Liver (tissue), 9 donors: ENCODE data around the gene LTK. TPM values are rescaled to one million over a fixed set of nuclear protein-coding genes. Genes with fewer than 3 reads are reported as not detected.

Source experiments
- DNase-seq: peaks from one replicate; pipeline ENCODE4 v3.0.0-alpha.2; 2017; ENCODE audit warnings: low spot score
- H3K27ac ChIP-seq, 2 donors: one replicate each; pipeline ENCODE4 v1.7.0; 2013; ENCODE audit warnings: inconsistent platforms in 2 of 2, low read length in 2 of 2, control low read depth in 1 of 2, low read depth in 1 of 2, mild to moderate bottlenecking in 1 of 2
- H3K27me3 ChIP-seq, 4 donors: one replicate each; pipeline versions ENCODE4 v1.6.1 to v1.7.0; 2013; ENCODE audit warnings: low read length in 3 of 4, inconsistent platforms in 1 of 4, mild to moderate bottlenecking in 1 of 4, moderate library complexity in 1 of 4; ENCODE audit not compliant: control insufficient read depth in 4 of 4, insufficient read depth in 4 of 4
- H3K36me3 ChIP-seq, 4 donors: one replicate each; pipeline versions ENCODE4 v1.6.1 to v1.7.0; 2013; ENCODE audit warnings: low read length in 3 of 4, mild to moderate bottlenecking in 3 of 4, low read depth in 1 of 4, moderate library complexity in 1 of 4; ENCODE audit not compliant: control insufficient read depth in 4 of 4, insufficient read depth in 3 of 4
- H3K4me1 ChIP-seq, 4 donors: one replicate each; pipeline versions ENCODE4 v1.6.1 to v1.7.0; 2013; ENCODE audit warnings: low read length in 3 of 4, mild to moderate bottlenecking in 3 of 4, moderate library complexity in 1 of 4; ENCODE audit not compliant: control insufficient read depth in 4 of 4, insufficient read depth in 4 of 4
- H3K4me3 ChIP-seq, 3 donors: one replicate each; pipeline versions ENCODE4 v1.6.1 to v1.7.0; 2013; ENCODE audit warnings: low read length in 3 of 3, control low read depth in 1 of 3, low read depth in 1 of 3, mild to moderate bottlenecking in 1 of 3
- H3K9ac ChIP-seq, 2 donors: one replicate each; pipeline ENCODE4 v1.7.0; 2013; ENCODE audit warnings: low read length in 2 of 2, mild to moderate bottlenecking in 2 of 2, moderate library complexity in 2 of 2, control low read depth in 1 of 2, low read depth in 1 of 2
- H3K9me3 ChIP-seq, 4 donors: one replicate each; pipeline versions ENCODE4 v1.6.1 to v1.7.0; 2013; ENCODE audit warnings: low read length in 3 of 4; ENCODE audit not compliant: control insufficient read depth in 4 of 4
- ATF3 ChIP-seq: IDR thresholded peaks from 2 replicates; pipeline ENCODE4 v1.6.1; 2016; ENCODE audit warnings: antibody characterized with exemption
- CTCF ChIP-seq: fragments of 150-350 bp; IDR thresholded peaks from 2 replicates; pipeline ENCODE4 v1.5.1; 2017; ENCODE audit warnings: improper control_type of control experiment, low read depth, low read length; ENCODE audit not compliant: missing input control
- EGR1 ChIP-seq, 2 donors: IDR thresholded peaks; 2 replicates each; pipeline ENCODE4 v1.6.1; 2016 to 2018; ENCODE audit warnings: antibody characterized with exemption in 2 of 2, low read depth in 2 of 2
- FOXA1 ChIP-seq: IDR thresholded peaks from 2 replicates; pipeline ENCODE4 v1.6.1; 2016; ENCODE audit warnings: antibody characterized with exemption
- FOXA2 ChIP-seq: IDR thresholded peaks from 2 replicates; pipeline ENCODE4 v1.6.1; 2016; ENCODE audit warnings: antibody characterized with exemption
- GABPA ChIP-seq, 2 donors: IDR thresholded peaks in 1 of 2; conservative IDR thresholded peaks in 1 of 2; 2 replicates each; pipeline ENCODE4 v1.6.1; 2016; ENCODE audit warnings: antibody characterized with exemption in 2 of 2, mild to moderate bottlenecking in 1 of 2, moderate library complexity in 1 of 2
- HNF4A ChIP-seq, 2 donors: conservative IDR thresholded peaks; 2 replicates each; pipeline ENCODE4 v1.6.1; 2016; ENCODE audit warnings: antibody characterized with exemption in 2 of 2, mild to moderate bottlenecking in 2 of 2
- HNF4G ChIP-seq: IDR thresholded peaks from 2 replicates; pipeline ENCODE4 v1.6.1; 2016; ENCODE audit warnings: antibody characterized with exemption
- JUND ChIP-seq, 2 donors: IDR thresholded peaks; 2 replicates each; pipeline ENCODE4 v1.6.1; 2016; ENCODE audit warnings: antibody characterized with exemption in 2 of 2
- MAX ChIP-seq: IDR thresholded peaks from 2 replicates; pipeline ENCODE4 v1.6.1; 2016; ENCODE audit warnings: antibody characterized with exemption
- NR2F2 ChIP-seq: IDR thresholded peaks from 2 replicates; pipeline ENCODE4 v1.6.1; 2016; ENCODE audit warnings: antibody characterized with exemption
- RAD21 ChIP-seq, 2 donors: IDR thresholded peaks; 2 replicates each; pipeline ENCODE4 v1.6.1; 2016; ENCODE audit warnings: antibody characterized with exemption in 2 of 2, mild to moderate bottlenecking in 2 of 2
- REST ChIP-seq: IDR thresholded peaks from 2 replicates; pipeline ENCODE4 v1.6.1; 2016; ENCODE audit warnings: antibody characterized with exemption, mild to moderate bottlenecking
- RXRA ChIP-seq, 2 donors: IDR thresholded peaks; 2 replicates each; pipeline ENCODE4 v1.6.1; 2017 to 2018; ENCODE audit warnings: antibody characterized with exemption in 2 of 2, mild to moderate bottlenecking in 1 of 2
- SP1 ChIP-seq: IDR thresholded peaks from 2 replicates; pipeline ENCODE4 v1.6.1; 2018; ENCODE audit warnings: antibody characterized with exemption, mild to moderate bottlenecking
- TAF1 ChIP-seq: conservative IDR thresholded peaks from 2 replicates; pipeline ENCODE4 v1.6.1; 2016; ENCODE audit warnings: antibody characterized with exemption, mild to moderate bottlenecking
- YY1 ChIP-seq: IDR thresholded peaks from 2 replicates; pipeline ENCODE4 v1.6.1; 2016; ENCODE audit warnings: antibody characterized with exemption, mild to moderate bottlenecking
- ZBTB33 ChIP-seq: IDR thresholded peaks from 2 replicates; pipeline ENCODE4 v1.6.1; 2016; ENCODE audit warnings: antibody characterized with exemption
- WGBS: extraction: QIAGEN DNeasy Blood & Tissue Kit; methylation state at CpG from one replicate; pipeline ENCODE4 v1.1.7; 2013; 5-methylcytosine and 5-hydroxymethylcytosine counted together
- polyA plus RNA-seq, 2 donors: library from polyadenylated mRNA; stranded (reverse) in 1 of 2; unstranded in 1 of 2; fragments of 200-250 nt in 1 of 2; fragments of >200 nt in 1 of 2; fragmentation: Nextera tagmentation in 1 of 2; extraction: Ambion mirVana in 1 of 2; gene quantifications; one replicate each; pipeline versions ENCODE4 v1.2.1 to v1.2.3, GENCODE V29; 2013 to 2015
- total RNA-seq, 2 donors: library from RNA; depleted of rRNA; stranded (reverse); fragments of >200 nt; gene quantifications; one replicate each; pipeline ENCODE4 v1.2.3, GENCODE V29; 2014
- donor health status: healthy.
- donor health status: healthy.
- donor health status: healthy.
- donor health status: healthy.
- donor health status: healthy.

Gene LTK
- total and polyA plus RNA-seq, 4 donors = 0.86 to 3.0 (median 2.0) TPM

GRCh38 chr15:41480396-41481140, 33.1 kb downstream of the LTK start:
- Histone ChIP-seq H3K4me1 (no peaks in the 10 kb centered on the region), H3K9me3 (no peaks in the 10 kb centered on the region), H3K36me3 (peaks cover 10 to 57% (median 47%) of the 10 kb centered on the region in 4 donors), H3K9ac (no peak overlapping the region), H3K27me3 (no peaks in the 10 kb centered on the region), H3K27ac (no peak overlapping the region), H3K4me3 (no peak overlapping the region)
- 96% methylated on average over 12 of the region's 12 CpGs for WGBS
- DNase-seq = no peak
- TF ChIP-seq REST = no peak
- no peak for TF ChIP-seq FOXA1
- no peak for TF ChIP-seq ZBTB33
- no peak for TF ChIP-seq TAF1
- no peak for TF ChIP-seq SP1
- no peak for TF ChIP-seq EGR1 (IDR thresholded peaks at IDR 0.05; ENCODE audit: low read depth in 2 of 2)
- TF ChIP-seq CTCF = no peak
- TF ChIP-seq MAX = no peak
- no peak for TF ChIP-seq JUND (IDR thresholded peaks at IDR 0.05)
- no peak for TF ChIP-seq HNF4A (conservative IDR thresholded peaks at IDR 0.05)
- no peak for TF ChIP-seq RXRA (IDR thresholded peaks at IDR 0.05)
- no peak for TF ChIP-seq YY1
- TF ChIP-seq RAD21 (IDR thresholded peaks at IDR 0.05) = no peak
- no peak for TF ChIP-seq ATF3
- TF ChIP-seq NR2F2 = no peak
- TF ChIP-seq HNF4G = no peak
- TF ChIP-seq GABPA (IDR thresholded peaks at IDR 0.05 in 1 of 2, conservative IDR thresholded peaks at IDR 0.05 in 1 of 2) = no peak
- TF ChIP-seq FOXA2 = no peak
